AG04450 (cell line): Measurements from ENCODE around the gene UXS1. TPM values are rescaled to one million over a fixed set of nuclear protein-coding genes. Genes with fewer than 3 reads are reported as not detected.
"Not testable (repeated sequence)": the region's sequence is repeated elsewhere in the genome, so short reads cannot be mapped to it uniquely, and the experiment has no call there.

Source experiments
- CTCF ChIA-PET: fragments of 300-600, 350-600 bp; formaldehyde crosslinking; extraction: SDS; loops from one replicate; lab custom pipeline; 2022; ENCODE audit warnings: antibody characterized with exemption, inconsistent platforms; lab: Charles Lee
- POLR2A ChIA-PET: fragments of 350-600 bp; formaldehyde crosslinking; extraction: SDS; loops from one replicate; lab custom pipeline; 2021; ENCODE audit warnings: antibody characterized with exemption, inconsistent platforms; lab: Yijun Ruan, JAX
- DNase-seq: peaks from one replicate; pipeline ENCODE4 v3.0.0-alpha.2; 2011; ENCODE audit warnings: low read depth, low spot score
- H3K27ac ChIP-seq: one replicate; pipeline ENCODE4 v1.5.1; 2012; ENCODE audit warnings: low read depth, low read length, control low read depth
- H3K27me3 ChIP-seq: one replicate; pipeline ENCODE4 v1.6.0; 2012; ENCODE audit warnings: low read length; ENCODE audit not compliant: control insufficient read depth, insufficient read depth
- H3K4me3 ChIP-seq: 2 replicates; pipeline ENCODE4 v1.5.1; 2011; ENCODE audit warnings: mild to moderate bottlenecking, low read depth, low read length, control low read depth
- H3K9me3 ChIP-seq: 2 replicates; pipeline ENCODE4 v1.5.1; 2012; ENCODE audit warnings: low read length; ENCODE audit not compliant: control insufficient read depth, insufficient read depth
- CTCF ChIP-seq: IDR thresholded peaks from 2 replicates; pipeline ENCODE4 v1.5.1; 2011; ENCODE audit warnings: low read depth, low read length, control low read depth, inconsistent platforms
- polyA plus RNA-seq: library from polyadenylated mRNA; depleted of rRNA; stranded (reverse); fragments of >200 nt; gene quantifications from 2 replicates; pipeline ENCODE4 v1.2.3, GENCODE V29; 2011

The UXS1 gene
- polyA plus RNA-seq, 1 experiment: 53.2 TPM

- no peak overlapping the region for H3K27ac ChIP-seq
- no peak for TF ChIP-seq CTCF
- CTCF ChIA-PET: no interaction called here
Observed at GRCh38 chr2:106140113-106140512, 54.0 kb downstream of the UXS1 start.

GRCh38 chr2:106139238-106139935, 54.7 kb downstream of the UXS1 start:
- TF ChIP-seq CTCF: no peak
- CTCF ChIA-PET: no interaction called here
- Histone ChIP-seq H3K4me3 (no peak overlapping the region), H3K27ac (no peak overlapping the region), H3K9me3 (no peaks in the 10 kb centered on the region), H3K27me3 (no peaks in the 10 kb centered on the region)
- POLR2A ChIA-PET: no interaction called here
- no peak for DNase-seq

More at GRCh38 chr2:106140113-106140512, 54.0 kb downstream of the UXS1 start:
- no peaks in the 10 kb centered on the region for H3K27me3 ChIP-seq
- POLR2A ChIA-PET: no interaction called here
- H3K4me3 ChIP-seq: no peak overlapping the region
- DNase-seq: no peak
- no peaks in the 10 kb centered on the region for H3K9me3 ChIP-seq

- ChIA-PET POLR2A (interaction anchor here (1.0 to 1.1 kb wide), 2 partner anchors 8 to 59 kb away, joined by 3 read pairs; no protein-coding TSS in a partner anchor), CTCF (no interaction called here)
- H3K27ac ChIP-seq: peak overlapping the region; percentile 12
- no peak for DNase-seq
- H3K27me3 ChIP-seq: no peaks in the 10 kb centered on the region
- TF ChIP-seq CTCF: no peak
- H3K9me3 ChIP-seq: no peaks in the 10 kb centered on the region
- H3K4me3 ChIP-seq: no peak overlapping the region
Observed at GRCh38 chr2:106138543-106139237, 55.4 kb downstream of the UXS1 start.

- Histone ChIP-seq H3K27me3 (no peaks in the 10 kb centered on the region), H3K4me3 (no peak overlapping the region), H3K27ac (peak overlapping the region; percentile 12), H3K9me3 (no peaks in the 10 kb centered on the region)
- ChIA-PET CTCF (no interaction called here), POLR2A (interaction anchor here (1.0 to 1.1 kb wide), 2 partner anchors 9 to 60 kb away, joined by 3 read pairs; no protein-coding TSS in a partner anchor)
- no peak for TF ChIP-seq CTCF
- no peak for DNase-seq
Observed at GRCh38 chr2:106137731-106138521, 56.2 kb downstream of the UXS1 start.

GRCh38 chr2:106131192-106131591, 62.9 kb downstream of the UXS1 start:
- H3K27ac ChIP-seq, CTCF ChIA-PET, H3K27me3 ChIP-seq, POLR2A ChIA-PET, H3K9me3 ChIP-seq, H3K4me3 ChIP-seq, DNase-seq: not testable (repeated sequence)
